Measurements from ENCODE around the gene YWHAE. TPM values are rescaled to one million over a fixed set of nuclear protein-coding genes. Genes with fewer than 3 reads are reported as not detected.

YWHAE gene
- total RNA-seq, 1 experiment from 2014 or later = 1,404 TPM

DNA sequence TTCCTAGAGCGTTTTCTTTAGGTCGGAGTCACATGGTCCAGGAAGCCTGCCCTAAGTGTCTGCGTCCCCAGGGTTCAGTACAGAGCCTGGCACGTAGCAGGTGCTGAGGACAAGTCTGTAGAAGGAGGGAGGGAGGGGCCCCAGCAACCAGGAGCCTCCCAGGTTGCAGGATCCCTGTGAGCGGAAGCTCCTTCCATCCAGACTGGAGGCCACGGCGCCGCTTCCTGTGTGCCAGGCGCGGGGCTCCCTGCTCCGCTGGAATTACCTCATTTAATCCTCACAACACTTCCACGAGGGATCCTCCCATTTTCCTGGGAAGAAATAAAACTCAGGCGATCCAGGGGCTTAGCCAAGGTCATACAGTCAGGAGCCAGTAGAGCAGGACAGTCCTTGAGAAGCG lies 98.5 kb downstream of the YWHAE start:
- CTCF ChIA-PET = no interaction called here
- Histone ChIP-seq H3K27ac (ENCODE audit: low read depth, low read length, poor library complexity, severe bottlenecking) (no peak overlapping the region), H3K9me3 (ENCODE audit: low read depth, low read length, poor library complexity, severe bottlenecking) (no peaks in the 10 kb centered on the region), H3K36me3 (ENCODE audit: insufficient read depth, low read length, poor library complexity, severe bottlenecking) (no peaks in the 10 kb centered on the region), H3K4me1 (ENCODE audit: insufficient read depth, low read length, poor library complexity, severe bottlenecking) (no peaks in the 10 kb centered on the region), H3K4me3 (ENCODE audit: low read depth, low read length, poor library complexity, severe bottlenecking) (no peak overlapping the region), H3K27me3 (replicated peaks; ENCODE audit: insufficient read depth, low read depth, low read length, poor library complexity) (no peaks in the 10 kb centered on the region)
- intact Hi-C loops (cut with micrococcal nuclease; ENCODE audit: unreplicated experiment) = no loop called here
- no peak for DNase-seq (ENCODE audit: low spot score)
- TF ChIP-seq EZH2 (IDR thresholded peaks at IDR 0.05; ENCODE audit: borderline replicate concordance, low read depth, low read length, poor library complexity, severe bottlenecking) = no peak
- TF ChIP-seq, protein P1, sequence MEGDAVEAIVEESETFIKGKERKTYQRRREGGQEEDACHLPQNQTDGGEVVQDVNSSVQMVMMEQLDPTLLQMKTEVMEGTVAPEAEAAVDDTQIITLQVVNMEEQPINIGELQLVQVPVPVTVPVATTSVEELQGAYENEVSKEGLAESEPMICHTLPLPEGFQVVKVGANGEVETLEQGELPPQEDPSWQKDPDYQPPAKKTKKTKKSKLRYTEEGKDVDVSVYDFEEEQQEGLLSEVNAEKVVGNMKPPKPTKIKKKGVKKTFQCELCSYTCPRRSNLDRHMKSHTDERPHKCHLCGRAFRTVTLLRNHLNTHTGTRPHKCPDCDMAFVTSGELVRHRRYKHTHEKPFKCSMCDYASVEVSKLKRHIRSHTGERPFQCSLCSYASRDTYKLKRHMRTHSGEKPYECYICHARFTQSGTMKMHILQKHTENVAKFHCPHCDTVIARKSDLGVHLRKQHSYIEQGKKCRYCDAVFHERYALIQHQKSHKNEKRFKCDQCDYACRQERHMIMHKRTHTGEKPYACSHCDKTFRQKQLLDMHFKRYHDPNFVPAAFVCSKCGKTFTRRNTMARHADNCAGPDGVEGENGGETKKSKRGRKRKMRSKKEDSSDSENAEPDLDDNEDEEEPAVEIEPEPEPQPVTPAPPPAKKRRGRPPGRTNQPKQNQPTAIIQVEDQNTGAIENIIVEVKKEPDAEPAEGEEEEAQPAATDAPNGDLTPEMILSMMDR (conservative IDR thresholded peaks at IDR 0.05; ENCODE audit: low read depth, low read length) = no peak
- POLR2A ChIA-PET (ENCODE audit: low non-redundant PET) = interaction anchor here (0.6 kb wide), 1 partner anchor 128 kb away, joined by 4 read pairs; no protein-coding TSS in a partner anchor
- no TSS peak for BruUV-seq (replicated peaks)

DNA sequence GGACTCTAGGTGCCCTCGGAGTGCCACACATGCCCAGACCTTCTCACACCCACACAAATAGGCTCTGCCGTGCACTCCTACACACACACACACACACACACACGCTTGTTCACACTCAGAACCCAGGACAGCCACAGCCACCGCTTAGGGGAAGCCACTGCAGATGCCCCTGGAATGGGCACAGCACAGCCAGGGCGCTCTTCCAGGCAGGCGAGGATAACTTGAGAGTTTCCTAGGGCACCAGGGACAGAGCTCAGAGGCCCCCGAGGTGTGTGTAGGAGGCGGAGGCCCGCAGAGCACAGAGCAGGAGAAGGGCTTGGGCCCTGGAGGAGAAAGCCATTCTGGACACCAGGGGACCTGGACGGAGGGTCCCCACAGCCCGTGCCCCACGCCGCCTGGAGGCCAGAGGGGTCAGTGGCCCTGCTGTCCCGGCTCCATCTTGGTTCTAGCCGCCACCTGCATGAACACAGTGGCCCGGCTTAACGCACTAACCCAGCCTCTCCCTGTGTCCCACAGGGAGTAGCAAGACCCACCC lies 99.6 kb downstream of the YWHAE start:
- H3K27me3 ChIP-seq (replicated peaks; ENCODE audit: insufficient read depth, low read depth, low read length, poor library complexity) = no peaks in the 10 kb centered on the region
- CTCF ChIA-PET = no interaction called here
- no peak for DNase-seq (ENCODE audit: low spot score)

DNA sequence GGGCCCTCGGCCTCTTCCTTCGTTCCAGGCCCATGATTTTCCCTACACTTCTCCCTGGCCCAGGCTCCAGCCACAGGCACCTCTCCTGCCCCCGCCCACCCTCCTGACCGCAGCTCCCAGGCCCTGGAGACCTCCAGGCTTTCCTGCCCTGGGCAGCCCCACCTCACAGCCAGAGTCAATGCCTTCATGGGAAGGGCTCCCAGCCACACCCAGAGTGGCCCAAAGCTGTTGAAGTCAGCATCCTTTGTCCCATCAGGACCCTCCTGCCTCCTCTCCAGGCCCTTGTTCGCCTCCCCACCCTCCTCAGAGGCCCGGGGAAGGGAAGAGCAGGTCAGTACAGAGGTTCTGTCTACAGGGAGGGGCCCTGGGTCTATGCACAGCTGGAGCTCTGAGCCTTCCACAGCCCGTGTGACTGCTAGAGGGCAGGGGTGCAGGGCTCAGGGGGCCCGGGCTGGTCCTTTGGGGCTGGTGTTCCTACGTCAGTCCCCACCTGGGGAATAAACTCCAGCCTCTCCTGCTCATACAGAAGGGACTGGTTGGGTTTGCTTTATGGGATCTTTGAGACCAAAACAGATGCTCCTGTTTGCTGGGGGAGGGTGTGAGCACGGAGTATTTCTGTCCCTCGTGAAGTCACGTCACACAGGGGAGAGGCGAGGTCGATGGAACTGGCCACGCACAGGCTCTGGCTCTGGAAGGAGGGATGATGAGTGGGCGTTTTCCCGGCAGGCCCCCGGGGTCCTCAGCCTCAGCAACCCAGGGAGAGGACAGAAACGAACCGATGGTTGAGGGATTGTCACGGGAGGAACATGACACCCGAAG lies 100.3 kb downstream of the YWHAE start:
- H3K4me1 ChIP-seq (ENCODE audit: insufficient read depth, low read length, poor library complexity, severe bottlenecking) = no peaks in the 10 kb centered on the region
- H3K36me3 ChIP-seq (ENCODE audit: insufficient read depth, low read length, poor library complexity, severe bottlenecking) = no peaks in the 10 kb centered on the region
- intact Hi-C loops (cut with micrococcal nuclease; ENCODE audit: unreplicated experiment) = no loop called here
- ChIA-PET POLR2A (ENCODE audit: low non-redundant PET) (no interaction called here), CTCF (no interaction called here)
- H3K27me3 ChIP-seq (replicated peaks; ENCODE audit: insufficient read depth, low read depth, low read length, poor library complexity) = no peaks in the 10 kb centered on the region
- DNase-seq (ENCODE audit: low spot score) = no peak
- H3K27ac ChIP-seq (ENCODE audit: low read depth, low read length, poor library complexity, severe bottlenecking) = no peak overlapping the region
- no TSS peak for BruUV-seq (replicated peaks)
- H3K4me3 ChIP-seq (ENCODE audit: low read depth, low read length, poor library complexity, severe bottlenecking) = no peak overlapping the region
- H3K9me3 ChIP-seq (ENCODE audit: low read depth, low read length, poor library complexity, severe bottlenecking) = no peaks in the 10 kb centered on the region
- TF ChIP-seq EZH2 (IDR thresholded peaks at IDR 0.05; ENCODE audit: borderline replicate concordance, low read depth, low read length, poor library complexity, severe bottlenecking) = no peak
- TF ChIP-seq, protein P1 (conservative IDR thresholded peaks at IDR 0.05; ENCODE audit: low read depth, low read length) = no peak

More for the DNA sequence above, 99.6 kb downstream of the YWHAE start:
- no TSS peak for BruUV-seq (replicated peaks)
- TF ChIP-seq EZH2 (IDR thresholded peaks at IDR 0.05; ENCODE audit: borderline replicate concordance, low read depth, low read length, poor library complexity, severe bottlenecking) = no peak
- TF ChIP-seq, protein P1 (conservative IDR thresholded peaks at IDR 0.05; ENCODE audit: low read depth, low read length) = no peak
- Histone ChIP-seq H3K4me3 (ENCODE audit: low read depth, low read length, poor library complexity, severe bottlenecking) (no peak overlapping the region), H3K4me1 (ENCODE audit: insufficient read depth, low read length, poor library complexity, severe bottlenecking) (no peaks in the 10 kb centered on the region), H3K27ac (ENCODE audit: low read depth, low read length, poor library complexity, severe bottlenecking) (no peak overlapping the region), H3K36me3 (ENCODE audit: insufficient read depth, low read length, poor library complexity, severe bottlenecking) (no peaks in the 10 kb centered on the region), H3K9me3 (ENCODE audit: low read depth, low read length, poor library complexity, severe bottlenecking) (no peaks in the 10 kb centered on the region)
- intact Hi-C loops (cut with micrococcal nuclease; ENCODE audit: unreplicated experiment) = no loop called here
- POLR2A ChIA-PET (ENCODE audit: low non-redundant PET) = no interaction called here

Measured in A673 (cell line).